HT1080 (cell line): ENCODE data around the gene RGS3. TPM values are rescaled to one million over a fixed set of nuclear protein-coding genes. Genes with fewer than 3 reads are reported as not detected.

ENCODE experiments used
- DNase-seq: peaks from one replicate; pipeline ENCODE4 v3.0.0-alpha.2; 2015; ENCODE audit warnings: low read depth
- total RNA-seq: library from RNA; depleted of rRNA; stranded (reverse); fragments of >200 nt; shearing (Covaris generic); gene quantifications from 2 replicates; pipeline ENCODE4 v1.2.3, GENCODE V29; 2014

RGS3 gene
- total RNA-seq, 1 experiment from 2014 or later = 52.0 TPM

DNA sequence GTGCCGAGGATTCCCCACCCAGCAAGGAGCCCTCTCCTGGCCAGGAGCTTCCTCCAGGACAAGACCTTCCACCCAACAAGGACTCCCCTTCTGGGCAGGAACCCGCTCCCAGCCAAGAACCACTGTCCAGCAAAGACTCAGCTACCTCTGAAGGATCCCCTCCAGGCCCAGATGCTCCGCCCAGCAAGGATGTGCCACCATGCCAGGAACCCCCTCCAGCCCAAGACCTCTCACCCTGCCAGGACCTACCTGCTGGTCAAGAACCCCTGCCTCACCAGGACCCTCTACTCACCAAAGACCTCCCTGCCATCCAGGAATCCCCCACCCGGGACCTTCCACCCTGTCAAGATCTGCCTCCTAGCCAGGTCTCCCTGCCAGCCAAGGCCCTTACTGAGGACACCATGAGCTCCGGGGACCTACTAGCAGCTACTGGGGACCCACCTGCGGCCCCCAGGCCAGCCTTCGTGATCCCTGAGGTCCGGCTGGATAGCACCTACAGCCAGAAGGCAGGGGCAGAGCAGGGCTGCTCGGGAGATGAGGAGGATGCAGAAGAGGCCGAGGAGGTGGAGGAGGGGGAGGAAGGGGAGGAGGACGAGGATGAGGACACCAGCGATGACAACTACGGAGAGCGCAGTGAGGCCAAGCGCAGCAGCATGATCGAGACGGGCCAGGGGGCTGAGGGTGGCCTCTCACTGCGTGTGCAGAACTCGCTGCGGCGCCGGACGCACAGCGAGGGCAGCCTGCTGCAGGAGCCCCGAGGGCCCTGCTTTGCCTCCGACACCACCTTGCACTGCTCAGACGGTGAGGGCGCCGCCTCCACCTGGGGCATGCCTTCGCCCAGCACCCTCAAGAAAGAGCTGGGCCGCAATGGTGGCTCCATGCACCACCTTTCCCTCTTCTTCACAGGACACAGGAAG lies 120.2 kb downstream of the RGS3 start:
- DNase-seq = no peak

DNA sequence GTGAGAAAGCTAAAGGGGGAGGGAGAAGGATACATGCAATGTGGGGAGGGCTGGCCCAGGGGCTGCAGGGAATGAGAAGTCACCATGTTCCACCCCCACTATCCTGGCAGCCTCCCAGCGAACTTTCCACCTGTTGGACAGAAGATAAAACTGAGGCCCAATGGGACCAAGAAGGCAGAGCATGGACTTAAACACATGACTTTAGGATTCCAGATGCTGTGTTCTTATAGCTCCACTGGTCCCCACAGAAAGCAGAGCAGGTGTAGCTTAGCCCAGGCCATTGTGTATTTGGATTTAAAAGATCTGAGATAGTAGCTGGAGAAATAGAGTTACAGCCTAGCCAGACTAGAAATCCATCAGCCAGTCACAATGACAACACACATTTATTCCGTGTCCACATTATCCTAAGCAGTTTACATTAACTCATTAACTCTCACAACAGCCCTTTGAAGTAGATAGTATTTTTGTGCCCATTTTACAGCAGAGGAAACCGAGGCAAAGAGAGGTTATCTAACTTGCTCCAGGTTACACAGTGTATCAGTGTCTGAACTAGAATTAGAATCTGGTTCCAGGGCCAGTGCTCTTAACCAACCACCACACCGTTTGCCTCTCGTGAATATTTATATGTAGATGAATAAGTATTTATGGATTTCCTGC lies 121.0 kb downstream of the RGS3 start:
- no peak for DNase-seq

DNA sequence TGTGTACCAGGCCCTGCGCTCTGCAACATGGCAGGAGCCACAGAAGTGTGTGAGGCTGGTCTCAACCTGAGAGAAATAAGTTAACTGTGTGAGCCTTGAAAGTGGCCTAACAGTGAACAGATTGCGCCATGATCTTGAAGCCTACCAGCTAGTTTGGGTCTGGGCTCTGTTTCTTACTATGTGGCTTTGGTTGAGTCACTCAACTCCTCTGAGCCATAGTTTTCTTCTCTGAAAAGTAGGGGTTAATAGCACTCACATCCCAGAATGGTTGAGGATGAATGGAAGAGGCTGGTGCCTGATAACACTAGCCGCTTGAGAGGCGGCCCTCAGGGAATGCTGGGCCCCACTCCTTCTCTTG lies 121.5 kb downstream of the RGS3 start:
- DNase-seq = no peak

DNA sequence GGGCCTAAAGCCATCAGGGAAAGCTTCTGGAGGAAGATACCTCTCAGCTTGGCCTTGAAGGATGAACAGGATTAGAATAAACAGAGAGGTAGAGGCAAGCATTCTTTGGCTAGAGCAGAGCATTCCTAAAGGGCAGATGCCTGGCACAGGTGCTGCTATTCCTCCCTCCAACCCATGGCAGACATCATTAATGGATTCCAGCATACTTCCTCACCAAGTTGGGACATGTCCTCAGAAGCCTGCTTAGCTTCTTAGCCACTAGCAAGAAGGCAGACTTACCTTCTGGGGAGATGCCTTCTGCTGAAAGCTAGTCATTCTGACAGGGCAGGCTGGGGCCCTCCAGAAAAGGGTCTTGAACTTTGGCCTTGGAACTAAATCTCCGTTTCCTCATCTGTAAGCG lies 122.0 kb downstream of the RGS3 start:
- DNase-seq = no peak

DNA sequence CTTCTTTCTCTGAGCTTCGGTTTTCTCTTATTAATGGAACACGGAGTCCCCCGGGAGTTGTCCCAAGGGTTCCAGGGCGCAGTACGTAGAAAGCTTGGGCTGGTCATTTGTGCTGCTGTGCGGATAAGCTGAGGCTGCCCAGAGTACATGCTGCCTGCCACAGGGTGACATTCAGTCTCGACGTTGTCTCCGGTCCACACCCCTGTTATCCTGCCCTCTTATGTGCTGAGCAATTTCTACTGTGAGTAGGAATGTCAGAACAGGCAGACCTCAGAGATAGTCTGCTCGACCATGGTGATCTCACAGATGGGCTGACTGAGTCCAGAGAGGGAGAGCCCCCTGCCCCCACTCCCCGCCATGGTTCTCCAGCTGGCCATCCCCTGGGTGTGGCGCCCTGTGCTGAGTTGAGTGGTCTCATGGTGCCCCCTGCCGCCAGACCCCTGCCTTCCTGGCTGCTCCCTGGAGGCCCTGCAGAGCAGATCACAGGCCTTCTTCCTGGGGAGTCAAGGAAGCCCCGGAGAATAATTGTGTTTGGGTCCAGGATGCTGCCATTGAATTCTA lies 124.0 kb downstream of the RGS3 start:
- peak; percentile 56 for DNase-seq

DNA sequence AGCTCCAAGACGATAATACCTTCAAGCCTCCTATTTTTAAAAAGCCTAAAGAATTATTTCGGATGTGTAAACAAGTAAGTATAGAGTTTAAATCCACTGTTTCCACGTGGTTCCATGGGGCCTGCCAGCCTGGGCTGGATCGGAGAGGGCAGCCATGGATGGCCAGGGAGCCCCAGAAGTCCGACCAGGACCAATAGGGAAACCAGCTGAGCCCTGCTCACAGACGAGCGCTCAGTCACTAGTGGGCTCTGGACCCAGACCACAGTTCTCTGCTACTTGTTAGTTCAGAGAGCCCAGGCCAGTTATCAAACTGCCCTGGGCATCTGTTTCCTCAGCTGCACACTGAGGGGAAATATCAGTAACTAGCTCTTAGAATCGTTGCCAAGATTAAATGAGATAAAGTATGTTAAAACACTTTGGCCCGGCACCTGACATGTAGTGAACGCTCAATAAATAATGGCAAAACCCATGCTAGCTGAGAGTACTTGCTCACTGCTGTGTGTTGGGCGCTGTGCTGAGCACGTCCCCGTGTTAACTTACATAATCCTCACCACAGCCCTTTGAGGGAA lies 124.8 kb downstream of the RGS3 start:
- DNase-seq = no peak

DNA sequence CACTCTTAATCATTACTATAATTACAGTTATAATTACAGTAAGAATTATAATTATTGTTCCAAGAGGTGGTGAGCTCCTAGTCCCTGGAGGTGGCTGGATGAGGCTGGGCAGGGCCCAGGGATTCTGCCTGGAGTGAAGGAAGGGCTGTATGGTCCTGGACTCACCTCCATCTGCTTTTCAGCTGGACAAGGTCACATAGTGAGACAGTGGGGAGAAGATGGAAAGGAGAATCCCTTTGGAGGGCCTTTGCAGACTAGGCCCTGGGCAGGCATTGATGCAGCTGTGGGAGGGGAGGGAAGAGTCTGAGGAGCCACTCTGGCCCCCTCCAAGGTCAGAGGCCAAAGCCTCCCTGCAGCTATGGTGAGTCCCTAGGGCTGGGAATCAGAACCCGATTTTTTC lies 125.4 kb downstream of the RGS3 start:
- no peak for DNase-seq

DNA sequence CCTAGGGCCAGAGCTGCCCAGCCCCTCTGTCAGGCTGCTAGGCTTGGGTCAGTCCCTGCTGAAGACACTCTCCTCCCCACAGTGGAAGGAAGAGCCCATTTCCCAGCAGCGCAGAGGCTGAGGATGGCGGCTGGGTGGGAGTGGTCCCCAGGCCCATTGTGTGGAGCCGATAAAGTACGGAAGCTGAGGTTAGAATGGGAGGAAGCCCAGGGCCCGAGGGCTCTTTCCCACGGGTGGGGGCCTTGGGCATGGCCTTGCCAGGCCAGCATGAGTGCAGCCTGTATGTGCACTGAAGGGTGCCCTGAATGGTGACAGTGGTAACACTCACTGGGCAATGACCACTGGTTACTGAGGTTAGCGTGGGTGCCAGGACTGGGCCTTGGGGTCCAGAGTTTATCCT lies 125.9 kb downstream of the RGS3 start:
- DNase-seq = no peak

DNA sequence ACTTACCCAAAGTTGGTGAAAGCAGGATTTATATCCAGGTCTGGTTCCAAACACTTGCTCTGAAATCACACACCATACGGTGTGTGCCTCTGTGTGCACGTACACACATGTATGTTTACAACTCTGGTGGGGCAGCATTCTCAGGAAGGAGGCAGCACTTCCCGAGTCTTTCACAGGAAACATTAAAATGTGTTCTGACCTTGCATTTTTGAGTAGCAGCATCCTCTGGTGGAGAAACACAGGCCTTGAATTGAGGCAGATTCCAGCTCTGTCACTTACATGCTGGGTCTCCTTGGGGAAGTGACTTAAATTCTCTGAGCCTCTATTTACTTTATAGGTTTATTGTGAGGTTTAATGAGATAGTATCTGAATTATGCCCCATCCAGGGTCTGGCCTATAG lies 126.4 kb downstream of the RGS3 start:
- peak; percentile 50 for DNase-seq

DNA sequence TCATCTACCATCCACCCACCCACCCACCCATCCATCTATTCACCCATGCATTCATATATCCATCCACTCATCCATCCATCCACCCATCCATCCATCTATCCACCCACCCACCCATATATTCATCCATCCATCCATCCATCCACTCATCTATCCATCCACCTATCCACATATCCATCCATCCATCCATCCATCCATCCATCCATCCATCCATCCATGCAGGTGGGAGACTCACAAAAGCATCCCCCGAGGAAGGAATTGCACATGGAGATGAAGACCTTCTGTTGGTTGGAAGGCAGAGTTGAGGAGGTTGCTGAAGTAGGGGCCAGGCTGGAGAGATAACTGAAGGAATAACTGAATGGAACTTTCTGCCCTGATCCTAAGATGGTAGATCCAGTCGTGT lies 126.9 kb downstream of the RGS3 start:
- DNase-seq = no peak

DNA sequence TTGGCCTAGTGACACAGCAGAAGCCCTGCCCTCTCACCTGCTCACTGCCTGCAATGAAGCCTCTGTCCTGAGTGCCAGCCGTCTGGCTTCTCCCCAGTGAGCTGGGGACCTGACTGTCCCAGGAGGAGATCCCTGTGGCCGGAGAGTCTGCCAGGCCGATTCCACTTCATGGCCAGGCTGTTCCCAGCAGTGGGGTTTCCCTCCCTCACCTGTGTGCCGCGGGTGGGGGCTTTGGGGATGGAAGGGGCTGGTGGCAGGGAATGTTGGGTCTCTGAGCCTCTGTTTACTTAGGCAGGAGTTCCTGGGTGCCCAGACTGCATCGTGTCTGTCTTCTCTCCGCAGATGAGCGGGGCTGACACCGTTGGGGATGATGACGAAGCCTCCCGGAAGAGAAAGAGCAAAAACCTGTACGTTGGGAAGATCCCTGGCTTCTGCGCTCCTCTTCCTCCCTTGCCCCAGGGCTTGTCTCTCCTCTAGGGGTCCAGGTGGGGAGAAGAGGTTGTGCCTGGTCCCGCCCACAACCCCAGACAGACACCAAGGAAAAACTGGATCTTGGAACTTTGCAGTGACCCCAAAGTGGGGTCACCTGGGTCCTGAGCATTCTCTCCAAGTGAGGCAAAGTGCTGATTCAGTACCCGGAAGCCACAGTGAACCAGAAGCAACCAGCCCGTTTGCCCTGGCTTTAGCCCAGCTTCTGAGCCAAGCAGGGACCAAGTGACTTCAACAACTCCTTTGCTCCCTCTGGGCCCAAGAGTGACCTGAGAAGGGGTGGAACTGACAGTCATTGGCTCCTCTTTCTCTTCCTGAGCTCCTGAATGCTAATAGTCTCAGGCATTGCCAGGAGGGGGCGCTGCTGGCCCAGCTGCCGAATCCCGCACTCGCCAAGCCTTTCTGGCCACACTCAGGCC lies 127.7 kb downstream of the RGS3 start:
- peak; percentile 81 for DNase-seq

DNA sequence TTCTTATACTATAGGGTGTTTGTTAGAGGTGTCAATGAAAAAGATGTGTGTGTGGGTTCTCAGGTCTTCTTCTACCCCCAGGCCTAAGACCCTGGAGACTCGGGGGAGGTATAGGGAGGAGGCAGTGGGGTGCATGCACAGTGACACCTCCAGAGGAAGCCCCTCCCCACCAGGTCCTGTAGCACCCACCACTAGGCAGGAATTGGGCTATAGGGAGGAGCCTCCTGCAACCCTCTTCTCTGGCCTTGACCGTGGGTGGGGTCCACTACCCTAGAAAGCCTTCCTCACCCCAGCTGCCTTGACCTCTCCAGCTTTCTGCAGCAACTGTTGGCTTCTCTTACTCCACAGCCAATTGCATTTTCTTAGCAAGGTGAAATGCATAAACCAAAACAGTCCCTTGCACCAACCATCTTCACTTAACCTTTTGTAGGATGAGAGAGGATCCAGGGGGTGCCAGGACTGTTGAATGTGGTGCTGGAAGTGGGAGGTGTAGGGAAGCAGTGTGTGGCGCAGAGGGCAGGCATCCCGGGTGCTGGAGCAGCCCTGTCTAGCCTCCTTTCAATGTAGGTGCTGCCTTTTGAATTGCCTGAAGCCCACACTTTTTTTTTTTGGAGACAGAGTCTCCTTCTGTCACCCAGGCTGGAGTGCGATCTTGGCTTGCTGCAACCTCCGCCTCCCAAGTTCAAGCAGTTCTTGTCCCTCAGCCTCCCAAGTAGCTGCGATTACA lies 128.5 kb downstream of the RGS3 start:
- no peak for DNase-seq

DNA sequence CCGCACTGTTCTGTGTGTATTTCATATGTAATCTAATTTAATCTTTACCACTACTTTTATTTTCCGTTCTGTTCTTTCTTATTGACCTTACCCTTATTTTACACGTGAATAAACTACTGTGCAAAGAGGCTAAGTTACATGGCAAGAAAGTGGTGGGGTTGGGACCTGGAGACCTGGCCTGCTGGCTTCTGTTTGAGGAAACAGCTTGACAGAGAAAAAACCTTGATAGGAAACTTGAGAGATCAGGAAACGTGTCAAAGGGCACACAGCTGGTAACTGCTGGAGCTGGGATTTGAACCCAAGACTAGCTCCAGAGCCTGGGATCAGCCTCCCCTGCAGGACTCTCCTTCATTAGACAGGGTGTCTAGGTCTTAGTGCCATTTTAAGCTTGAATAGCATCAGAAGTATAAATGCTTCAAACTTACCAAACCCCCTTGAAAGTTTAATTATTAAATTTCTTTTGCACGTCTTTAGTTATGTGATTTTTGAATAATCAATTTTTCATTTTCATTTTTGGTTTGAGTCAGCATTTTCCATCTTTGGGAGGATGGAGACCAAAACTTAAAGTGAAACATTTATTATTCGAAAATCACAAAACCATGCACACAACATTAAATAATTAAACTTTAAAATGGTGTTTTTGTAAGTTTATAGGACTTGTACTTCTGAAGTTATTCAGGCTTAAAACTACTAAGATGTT lies 129.5 kb downstream of the RGS3 start:
- no peak for DNase-seq

DNA sequence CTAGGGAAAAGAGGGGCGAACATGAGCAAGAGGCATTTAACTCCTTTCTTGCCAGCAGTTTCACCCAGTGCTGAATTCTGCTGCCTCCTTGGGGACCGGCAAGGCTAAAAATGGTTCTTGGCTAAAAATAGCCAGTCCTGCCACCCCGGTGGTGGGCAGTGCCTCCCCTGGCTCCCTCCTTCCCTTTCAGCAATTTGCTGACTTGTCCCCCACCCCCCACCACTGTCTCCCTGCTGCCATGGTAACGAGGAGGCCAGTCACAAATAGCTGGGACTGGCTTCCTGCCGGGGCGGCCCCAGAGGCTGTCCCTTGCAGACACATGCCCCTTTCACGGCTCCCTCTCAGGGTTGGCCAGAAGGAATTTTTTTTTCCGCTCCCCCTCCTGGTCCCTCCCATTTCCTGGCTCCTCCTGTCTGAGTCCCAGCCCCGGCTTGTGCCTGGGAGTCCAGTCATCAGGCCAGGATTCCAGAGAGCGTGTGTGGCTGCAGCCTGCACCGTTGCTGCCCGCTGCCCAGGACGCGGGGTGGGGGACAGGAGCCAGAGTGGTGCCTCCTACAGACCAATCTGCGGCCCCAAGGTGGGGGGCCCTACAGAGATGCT lies 130.3 kb downstream of the RGS3 start:
- DNase-seq = peak; percentile 100

DNA sequence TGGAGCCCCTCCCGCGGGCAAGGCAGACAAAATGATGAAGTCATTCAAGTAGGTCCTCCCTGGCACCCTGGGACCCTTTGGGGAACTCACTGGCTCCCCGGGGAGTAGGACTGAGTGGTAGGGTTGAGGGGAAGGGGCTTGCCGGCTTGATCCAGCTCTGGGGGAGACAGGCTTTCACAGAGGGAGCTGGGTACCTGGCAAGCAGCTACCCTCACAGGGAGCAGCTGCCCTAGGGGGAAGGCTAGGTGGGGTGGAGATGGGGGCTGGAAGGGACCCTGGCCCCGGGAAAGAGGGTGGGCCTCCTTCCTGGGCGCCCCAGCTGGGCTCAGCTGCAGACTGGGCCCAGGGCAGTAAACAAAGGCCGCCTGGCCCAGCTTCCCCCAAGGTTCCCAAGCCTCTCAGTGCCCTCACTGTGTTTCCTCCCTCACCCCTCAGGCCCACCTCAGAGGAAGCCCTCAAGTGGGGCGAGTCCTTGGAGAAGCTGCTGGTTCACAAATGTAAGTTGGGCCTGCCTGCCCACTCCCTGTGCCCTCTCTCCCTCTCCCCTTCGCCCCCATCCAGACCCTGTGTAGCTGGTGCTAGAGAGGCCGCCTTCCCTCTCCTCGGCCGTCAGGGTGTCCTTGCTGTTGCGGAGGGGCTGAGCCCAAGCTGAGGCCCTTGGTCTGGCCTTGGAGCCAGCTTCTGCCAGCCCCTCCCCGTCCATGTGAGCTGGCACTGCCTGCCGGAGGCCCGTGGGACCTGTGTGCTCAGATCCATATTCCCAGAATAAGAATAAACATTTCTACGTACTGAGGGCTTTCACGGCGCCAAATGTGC lies 131.2 kb downstream of the RGS3 start:
- DNase-seq = no peak

DNA sequence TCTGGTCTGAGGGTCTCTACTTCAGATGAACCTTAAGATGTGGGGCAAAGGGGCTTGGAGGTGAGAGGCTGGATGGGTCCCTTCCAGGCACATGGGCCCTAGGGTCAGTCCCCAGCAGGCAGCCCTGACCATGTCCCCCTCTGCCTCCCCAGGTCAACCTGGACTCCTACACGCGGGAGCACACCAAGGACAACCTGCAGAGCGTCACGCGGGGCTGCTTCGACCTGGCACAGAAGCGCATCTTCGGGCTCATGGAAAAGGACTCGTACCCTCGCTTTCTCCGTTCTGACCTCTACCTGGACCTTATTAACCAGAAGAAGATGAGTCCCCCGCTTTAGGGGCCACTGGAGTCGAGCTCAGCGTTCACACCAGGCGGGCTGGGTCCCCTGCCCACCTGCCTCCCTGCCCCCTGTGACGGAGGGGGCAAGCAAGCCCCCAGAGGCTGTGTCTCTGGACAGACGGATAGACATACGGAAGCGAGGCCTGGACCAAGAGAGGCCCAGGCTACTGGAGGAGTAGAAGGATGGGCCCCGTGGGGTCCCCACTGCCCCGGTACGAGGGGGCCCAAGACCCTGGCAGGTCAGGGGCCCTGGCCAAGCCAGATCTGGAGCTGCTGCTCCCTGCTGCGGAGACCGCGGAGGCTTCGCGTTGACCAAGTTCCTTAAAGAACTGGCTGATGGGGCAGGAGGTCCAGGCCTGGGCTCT lies 133.2 kb downstream of the RGS3 start:
- no peak for DNase-seq

DNA sequence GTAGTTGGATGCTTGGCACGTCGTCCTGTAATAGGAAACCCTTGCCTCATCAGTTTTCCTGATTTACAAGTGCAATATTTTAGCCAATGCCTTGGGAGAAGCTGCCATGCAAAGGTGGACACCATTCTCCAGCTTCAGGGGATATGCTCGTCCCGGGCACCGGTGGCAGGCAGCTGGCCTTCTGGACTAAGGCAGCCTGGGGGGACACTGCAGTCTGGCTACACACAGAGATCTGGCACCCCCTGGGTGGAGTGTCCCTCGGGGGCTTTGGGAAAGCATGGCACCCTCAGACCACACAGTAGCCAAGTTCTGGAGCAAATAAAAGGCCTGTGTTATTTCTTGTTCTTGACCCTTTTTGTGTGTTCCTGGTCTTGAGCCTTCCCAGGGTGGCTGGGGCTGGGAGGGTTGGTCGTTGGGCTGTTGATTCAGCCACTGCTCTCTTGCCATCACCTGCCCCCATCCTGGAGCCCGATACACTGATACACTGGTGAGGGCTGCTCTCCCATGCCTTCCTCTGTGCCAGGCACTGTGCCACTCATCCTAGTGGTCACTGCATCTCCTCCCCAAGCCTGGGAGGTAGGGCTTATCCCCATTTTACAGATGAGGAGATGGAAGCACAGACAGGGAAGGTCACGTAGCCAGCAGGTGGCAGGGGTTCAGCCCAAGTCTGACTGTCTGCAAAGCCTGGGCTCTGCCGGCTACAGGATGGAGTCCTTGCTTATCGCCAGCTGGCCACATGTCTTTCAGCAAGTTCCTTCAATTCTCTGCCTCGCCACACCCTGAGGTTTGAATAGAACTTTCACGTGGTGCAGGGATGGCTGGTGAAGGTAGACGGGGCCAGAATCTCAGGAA lies 134.1 kb downstream of the RGS3 start:
- DNase-seq = no peak
